ENCODE measurements around the gene SMARCA2.

- no peak for TF ChIP-seq CTCF (IDR thresholded peaks at IDR 0.05; ENCODE audit: poor library complexity, severe bottlenecking)
- no peak for TF ChIP-seq EP300 (conservative IDR thresholded peaks at IDR 0.05; ENCODE audit: poor library complexity, severe bottlenecking)
Measured at GRCh38 chr9:2086971-2087370, 71.8 kb downstream of the SMARCA2 start.
